ENCODE results near the gene MTUS2. TPM values are rescaled to one million over a fixed set of nuclear protein-coding genes. Genes with fewer than 3 reads are reported as not detected.
A peak's percentile ranks its signal among the peaks of the same experiment; 100 is the strongest.

The MTUS2 gene
- total and polyA plus RNA-seq, 2 experiments from 2014 or later = 0.27 to 0.38 TPM

DNA sequence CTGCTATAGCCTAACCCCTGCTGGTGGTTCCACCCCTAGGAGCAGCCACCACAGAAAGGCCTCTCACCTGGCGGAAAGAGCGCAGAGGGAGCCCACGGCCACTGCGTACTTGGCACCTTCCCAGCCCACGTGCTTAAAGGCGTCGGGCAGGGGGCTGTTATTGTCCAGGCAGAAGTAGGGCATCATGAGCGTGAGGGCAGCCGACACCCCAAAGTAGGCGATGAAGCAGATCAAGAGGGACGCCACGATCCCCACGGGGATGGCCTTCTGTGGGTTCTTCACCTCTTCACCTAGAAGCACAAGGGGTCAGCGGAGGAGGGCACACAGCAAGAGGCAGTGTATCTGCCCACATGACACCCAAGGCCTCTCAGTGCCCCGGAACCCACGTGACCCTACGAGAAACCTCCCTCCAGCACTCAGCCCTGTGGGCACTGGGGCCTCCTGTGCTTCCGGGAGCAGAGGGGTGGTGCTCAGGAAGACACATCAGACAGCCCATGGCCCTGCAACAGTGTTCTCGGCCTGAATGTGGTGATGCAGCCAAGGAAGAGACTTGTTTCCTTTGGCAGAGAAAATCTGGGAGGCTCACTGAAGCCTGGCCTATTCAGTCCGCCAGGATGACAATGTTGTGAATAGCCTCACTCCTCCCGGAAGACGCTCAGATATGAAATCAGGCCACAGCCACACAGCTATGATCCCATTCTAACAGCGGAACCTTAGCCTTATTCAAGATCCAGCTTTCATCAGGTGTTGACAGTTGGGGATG lies 703.2 kb downstream of the MTUS2 start (continued):
- TF ChIP-seq, protein P1, sequence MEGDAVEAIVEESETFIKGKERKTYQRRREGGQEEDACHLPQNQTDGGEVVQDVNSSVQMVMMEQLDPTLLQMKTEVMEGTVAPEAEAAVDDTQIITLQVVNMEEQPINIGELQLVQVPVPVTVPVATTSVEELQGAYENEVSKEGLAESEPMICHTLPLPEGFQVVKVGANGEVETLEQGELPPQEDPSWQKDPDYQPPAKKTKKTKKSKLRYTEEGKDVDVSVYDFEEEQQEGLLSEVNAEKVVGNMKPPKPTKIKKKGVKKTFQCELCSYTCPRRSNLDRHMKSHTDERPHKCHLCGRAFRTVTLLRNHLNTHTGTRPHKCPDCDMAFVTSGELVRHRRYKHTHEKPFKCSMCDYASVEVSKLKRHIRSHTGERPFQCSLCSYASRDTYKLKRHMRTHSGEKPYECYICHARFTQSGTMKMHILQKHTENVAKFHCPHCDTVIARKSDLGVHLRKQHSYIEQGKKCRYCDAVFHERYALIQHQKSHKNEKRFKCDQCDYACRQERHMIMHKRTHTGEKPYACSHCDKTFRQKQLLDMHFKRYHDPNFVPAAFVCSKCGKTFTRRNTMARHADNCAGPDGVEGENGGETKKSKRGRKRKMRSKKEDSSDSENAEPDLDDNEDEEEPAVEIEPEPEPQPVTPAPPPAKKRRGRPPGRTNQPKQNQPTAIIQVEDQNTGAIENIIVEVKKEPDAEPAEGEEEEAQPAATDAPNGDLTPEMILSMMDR (conservative IDR thresholded peaks at IDR 0.05; ENCODE audit: low read depth in 2 of 2) = no peak
- TF ChIP-seq, protein P2, sequence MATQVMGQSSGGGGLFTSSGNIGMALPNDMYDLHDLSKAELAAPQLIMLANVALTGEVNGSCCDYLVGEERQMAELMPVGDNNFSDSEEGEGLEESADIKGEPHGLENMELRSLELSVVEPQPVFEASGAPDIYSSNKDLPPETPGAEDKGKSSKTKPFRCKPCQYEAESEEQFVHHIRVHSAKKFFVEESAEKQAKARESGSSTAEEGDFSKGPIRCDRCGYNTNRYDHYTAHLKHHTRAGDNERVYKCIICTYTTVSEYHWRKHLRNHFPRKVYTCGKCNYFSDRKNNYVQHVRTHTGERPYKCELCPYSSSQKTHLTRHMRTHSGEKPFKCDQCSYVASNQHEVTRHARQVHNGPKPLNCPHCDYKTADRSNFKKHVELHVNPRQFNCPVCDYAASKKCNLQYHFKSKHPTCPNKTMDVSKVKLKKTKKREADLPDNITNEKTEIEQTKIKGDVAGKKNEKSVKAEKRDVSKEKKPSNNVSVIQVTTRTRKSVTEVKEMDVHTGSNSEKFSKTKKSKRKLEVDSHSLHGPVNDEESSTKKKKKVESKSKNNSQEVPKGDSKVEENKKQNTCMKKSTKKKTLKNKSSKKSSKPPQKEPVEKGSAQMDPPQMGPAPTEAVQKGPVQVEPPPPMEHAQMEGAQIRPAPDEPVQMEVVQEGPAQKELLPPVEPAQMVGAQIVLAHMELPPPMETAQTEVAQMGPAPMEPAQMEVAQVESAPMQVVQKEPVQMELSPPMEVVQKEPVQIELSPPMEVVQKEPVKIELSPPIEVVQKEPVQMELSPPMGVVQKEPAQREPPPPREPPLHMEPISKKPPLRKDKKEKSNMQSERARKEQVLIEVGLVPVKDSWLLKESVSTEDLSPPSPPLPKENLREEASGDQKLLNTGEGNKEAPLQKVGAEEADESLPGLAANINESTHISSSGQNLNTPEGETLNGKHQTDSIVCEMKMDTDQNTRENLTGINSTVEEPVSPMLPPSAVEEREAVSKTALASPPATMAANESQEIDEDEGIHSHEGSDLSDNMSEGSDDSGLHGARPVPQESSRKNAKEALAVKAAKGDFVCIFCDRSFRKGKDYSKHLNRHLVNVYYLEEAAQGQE (IDR thresholded peaks at IDR 0.05; ENCODE audit: unreplicated experiment) = no peak
- TF ChIP-seq EZH2phosphoT487 (IDR thresholded peaks at IDR 0.05; ENCODE audit: unreplicated experiment) (no peak), STAT1 (IDR thresholded peaks at IDR 0.05; ENCODE audit: unreplicated experiment) (no peak), POLR2AphosphoS5 (IDR thresholded peaks at IDR 0.05; ENCODE audit: low read depth) (no peak)

DNA sequence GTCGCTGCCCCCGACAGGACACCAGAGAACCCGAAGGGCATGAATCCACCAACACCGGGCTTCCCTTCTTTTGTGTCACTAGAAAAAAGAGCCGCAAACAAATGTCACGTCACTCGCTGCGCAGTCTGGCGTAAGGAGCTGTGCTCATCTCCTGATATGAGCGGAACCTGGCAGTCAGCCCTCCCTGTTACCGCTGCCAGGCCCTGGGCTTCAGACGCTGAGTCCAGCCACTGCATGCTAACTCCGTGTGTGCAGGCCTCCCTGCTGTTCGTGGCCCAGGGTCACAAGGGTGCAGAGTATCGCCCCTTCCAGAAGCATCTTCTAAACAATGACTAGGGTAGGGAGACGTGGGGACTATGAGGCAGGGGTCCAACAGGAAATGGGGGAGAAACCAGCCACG lies 704.0 kb downstream of the MTUS2 start:
- peaks cover 87% of the 10 kb centered on the region for H3K36me3 Mint-ChIP-seq (ENCODE audit: low read depth)
- TF ChIP-seq POLR2AphosphoS5 (IDR thresholded peaks at IDR 0.05; ENCODE audit: low read depth) (no peak), NANOG (IDR thresholded peaks at IDR 0.05; ENCODE audit: borderline replicate concordance) (no peak), STAT1 (IDR thresholded peaks at IDR 0.05; ENCODE audit: unreplicated experiment) (no peak), EZH2phosphoT487 (IDR thresholded peaks at IDR 0.05; ENCODE audit: unreplicated experiment) (no peak), CREB1 (CRISPR knock-in tag; IDR thresholded peaks at IDR 0.05; ENCODE audit: low read depth) (no peak), JUNB (IDR thresholded peaks at IDR 0.05; ENCODE audit: unreplicated experiment) (no peak), ZNF331 (CRISPR knock-in tag; IDR thresholded peaks at IDR 0.05; ENCODE audit: low read depth) (no peak), ZNF114 (CRISPR knock-in tag; IDR thresholded peaks at IDR 0.05) (no peak), EZH2 (IDR thresholded peaks at IDR 0.05; ENCODE audit: low read depth, unreplicated experiment) (no peak)
- TF ChIP-seq, protein P2 (IDR thresholded peaks at IDR 0.05; ENCODE audit: unreplicated experiment) = no peak
- TF ChIP-seq, protein P1 (conservative IDR thresholded peaks at IDR 0.05; ENCODE audit: low read depth in 2 of 2) = no peak

More for the DNA sequence above, 704.0 kb downstream of the MTUS2 start:
- no peak overlapping the region for H3K27ac ChIP-seq (ENCODE audit: low read depth)
- ATAC-seq (no peak), DNase-seq (ENCODE audit: low spot score) (no peak)
- H3K36me3 ChIP-seq (ENCODE audit: insufficient read depth) = peaks cover 31% of the 10 kb centered on the region
- no peaks in the 10 kb centered on the region for H3K9me2 ChIP-seq (ENCODE audit: insufficient read depth)
- H3K27me3 ChIP-seq (ENCODE audit: insufficient read depth) = no peaks in the 10 kb centered on the region
- H3K4me3 Mint-ChIP-seq = no peak overlapping the region
- H3K4me1 ChIP-seq (ENCODE audit: insufficient read depth) = no peaks in the 10 kb centered on the region
- no peak overlapping the region for H3K4me2 ChIP-seq
- peaks cover 14% of the 10 kb centered on the region for H4K20me1 ChIP-seq (replicated peaks; ENCODE audit: insufficient read depth)
- peaks cover 19% of the 10 kb centered on the region for H3K79me2 ChIP-seq (replicated peaks; ENCODE audit: insufficient read depth)
- H3F3A ChIP-seq (replicated peaks; ENCODE audit: low read depth) = no peaks in the 10 kb centered on the region
- no peaks in the 10 kb centered on the region for H3K9me3 Mint-ChIP-seq
- no peak overlapping the region for H3K4me3 ChIP-seq
- no peak overlapping the region for H2AFZ ChIP-seq
- H3K4me1 Mint-ChIP-seq = 0 out of 3 replicates have a peak, but pooled peaks cover 6% of the 10 kb centered on the region
- peaks cover 9% of the 10 kb centered on the region for H3K27me3 Mint-ChIP-seq (ENCODE audit: insufficient read depth, low read depth, poor library complexity)
- peak overlapping the region; percentile 56; the same call in 1 of the 2 replicates for H3K27ac Mint-ChIP-seq
